ENCODE data around the gene NAV2.
"Not testable (repeated sequence)": the region's sequence is repeated elsewhere in the genome, so short reads cannot be mapped to it uniquely, and the experiment has no call there.

Gene NAV2

DNA sequence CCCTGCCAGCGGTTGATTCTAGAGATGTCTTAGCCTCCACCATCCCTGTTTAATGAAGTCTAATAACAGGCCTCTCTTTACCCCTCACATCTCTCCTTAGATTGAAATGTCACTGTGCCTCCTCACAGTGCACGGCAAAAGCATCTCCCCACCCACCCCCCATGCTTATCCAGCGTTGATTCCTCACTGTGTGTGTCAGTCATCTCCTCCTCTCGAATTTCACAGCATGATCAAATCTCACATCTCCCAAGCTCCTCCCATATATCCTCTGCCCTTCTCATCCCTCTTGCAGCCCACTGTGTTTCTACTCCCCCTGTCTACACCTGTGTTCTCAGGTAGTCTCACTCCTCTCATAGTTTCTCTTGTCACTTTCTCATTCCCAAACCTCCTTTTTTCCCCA is 363.0 kb downstream of the NAV2 start:
- DNase-seq: no peak

DNA sequence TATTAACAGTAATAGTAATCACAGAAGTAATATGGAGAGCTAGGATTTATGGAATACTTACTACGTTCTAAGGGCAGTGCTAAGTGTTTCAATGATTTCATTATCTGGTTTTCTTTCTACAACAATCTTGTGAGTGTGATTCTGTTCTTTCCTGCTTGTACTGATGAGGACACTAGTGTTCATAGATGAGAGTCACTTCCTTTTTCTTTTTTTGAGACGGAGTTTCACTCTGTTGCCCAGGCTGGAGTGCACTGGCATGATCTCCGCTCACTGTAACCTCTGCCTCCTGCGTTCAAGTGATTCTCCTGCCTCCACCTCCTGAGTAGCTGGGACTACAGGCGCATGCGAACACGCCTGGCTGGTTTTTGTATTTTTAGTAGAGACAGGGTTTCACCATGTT is 366.2 kb downstream of the NAV2 start:
- no peak for DNase-seq

DNA sequence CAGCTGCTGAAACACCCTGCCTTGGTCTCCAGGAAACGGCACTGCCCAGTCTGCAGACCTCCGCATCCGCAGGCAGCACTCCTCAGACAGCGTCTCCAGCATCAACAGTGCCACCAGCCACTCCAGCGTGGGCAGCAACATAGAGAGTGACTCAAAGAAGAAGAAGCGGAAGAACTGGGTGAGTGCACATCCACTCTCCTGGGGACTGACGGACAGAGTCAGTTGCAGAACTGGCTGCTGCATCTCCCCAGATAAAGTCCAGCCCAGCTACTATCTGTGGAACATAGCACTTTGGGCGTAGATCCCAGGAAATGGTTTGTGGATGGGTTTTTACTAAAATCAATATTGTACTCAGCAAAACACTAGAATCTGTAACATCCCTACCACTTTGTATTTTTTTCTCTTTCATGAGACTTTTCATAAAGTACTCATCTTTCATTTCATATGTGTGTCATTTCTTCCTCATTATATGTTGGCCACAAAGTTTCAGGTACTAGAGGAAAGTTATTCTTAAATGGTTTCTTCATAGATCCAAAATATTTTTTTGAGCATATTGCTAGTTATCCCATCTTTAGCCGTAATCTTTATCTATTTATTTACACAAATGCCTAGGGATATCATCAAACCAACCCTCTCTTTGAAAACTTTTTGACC is 367.5 kb downstream of the NAV2 start:
- DNase-seq: no peak

DNA sequence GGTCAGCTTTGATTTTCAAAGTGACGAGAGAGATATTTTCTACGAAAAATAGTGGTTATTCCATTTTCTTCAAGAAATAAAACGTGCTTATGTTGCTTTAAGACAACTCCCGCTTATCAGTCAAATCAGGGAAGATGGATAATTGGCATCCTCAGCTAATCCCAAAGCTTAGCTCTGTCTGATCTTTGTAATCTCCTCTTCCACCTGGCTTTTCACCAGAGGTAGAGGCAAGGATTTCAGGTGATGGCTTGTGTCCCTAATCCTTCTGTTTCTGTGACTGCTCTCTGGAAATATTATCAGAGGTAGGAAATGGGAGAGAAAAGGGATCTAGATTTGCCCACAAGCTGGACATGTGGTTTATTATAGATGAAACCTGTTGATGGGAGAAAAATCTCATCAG is 368.7 kb downstream of the NAV2 start:
- DNase-seq: no peak

- DNase-seq: not testable (repeated sequence)
Observed at GRCh38 chr11:20083877-20084276, 371.2 kb downstream of the NAV2 start.

DNA sequence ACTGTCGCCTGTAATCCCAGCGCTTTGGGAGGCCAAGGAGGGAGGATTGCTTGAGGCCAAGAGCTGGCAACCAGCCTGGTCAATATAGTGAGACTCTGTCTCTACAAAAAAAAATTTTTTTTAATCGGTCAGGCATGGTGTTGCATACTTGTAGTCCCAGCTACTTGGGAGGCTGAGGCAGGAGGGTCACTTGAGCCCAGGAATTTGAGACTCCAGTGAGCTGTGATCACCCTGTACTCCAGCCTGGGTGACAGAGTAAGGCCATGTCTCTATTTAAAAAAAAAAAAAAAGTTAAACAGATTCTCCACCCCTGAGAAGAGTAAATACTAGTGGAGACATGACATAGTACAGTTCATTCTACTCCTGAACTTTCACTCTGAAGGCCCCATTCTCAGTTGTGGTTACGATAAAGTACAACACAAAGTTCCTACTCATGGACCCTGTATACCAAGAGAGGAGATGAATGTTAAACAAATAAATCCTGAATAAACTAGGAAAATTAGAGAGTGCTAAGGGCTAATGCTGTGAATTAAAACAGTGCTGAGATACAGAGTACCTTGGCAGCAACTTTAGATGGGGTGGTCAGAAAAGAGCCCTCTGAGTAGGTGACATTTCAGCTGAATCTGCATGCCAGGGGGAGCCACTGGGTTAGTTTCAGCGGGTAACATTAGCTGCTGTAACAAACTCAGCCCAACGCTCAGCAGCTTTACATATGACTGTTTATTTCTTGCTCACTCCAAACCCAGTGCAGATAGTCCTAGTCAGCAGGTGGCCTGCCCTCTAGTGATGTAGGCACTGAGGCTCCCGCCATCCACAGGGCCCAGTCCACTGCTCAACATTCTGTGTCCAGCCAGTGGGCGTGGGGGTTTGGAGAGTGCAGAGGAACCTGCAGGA is 372.5 kb downstream of the NAV2 start:
- DNase-seq: no peak

- DNase-seq: no peak
Observed at GRCh38 chr11:20085918-20086317, 373.3 kb downstream of the NAV2 start.

GRCh38 chr11:20087118-20087521 is 374.5 kb downstream of the NAV2 start:
- no peak for DNase-seq

GRCh38 chr11:20088397-20089225 is 376.0 kb downstream of the NAV2 start:
- DNase-seq: no peak

- DNase-seq: no peak
Observed at GRCh38 chr11:20089367-20089766, 376.7 kb downstream of the NAV2 start.

DNA sequence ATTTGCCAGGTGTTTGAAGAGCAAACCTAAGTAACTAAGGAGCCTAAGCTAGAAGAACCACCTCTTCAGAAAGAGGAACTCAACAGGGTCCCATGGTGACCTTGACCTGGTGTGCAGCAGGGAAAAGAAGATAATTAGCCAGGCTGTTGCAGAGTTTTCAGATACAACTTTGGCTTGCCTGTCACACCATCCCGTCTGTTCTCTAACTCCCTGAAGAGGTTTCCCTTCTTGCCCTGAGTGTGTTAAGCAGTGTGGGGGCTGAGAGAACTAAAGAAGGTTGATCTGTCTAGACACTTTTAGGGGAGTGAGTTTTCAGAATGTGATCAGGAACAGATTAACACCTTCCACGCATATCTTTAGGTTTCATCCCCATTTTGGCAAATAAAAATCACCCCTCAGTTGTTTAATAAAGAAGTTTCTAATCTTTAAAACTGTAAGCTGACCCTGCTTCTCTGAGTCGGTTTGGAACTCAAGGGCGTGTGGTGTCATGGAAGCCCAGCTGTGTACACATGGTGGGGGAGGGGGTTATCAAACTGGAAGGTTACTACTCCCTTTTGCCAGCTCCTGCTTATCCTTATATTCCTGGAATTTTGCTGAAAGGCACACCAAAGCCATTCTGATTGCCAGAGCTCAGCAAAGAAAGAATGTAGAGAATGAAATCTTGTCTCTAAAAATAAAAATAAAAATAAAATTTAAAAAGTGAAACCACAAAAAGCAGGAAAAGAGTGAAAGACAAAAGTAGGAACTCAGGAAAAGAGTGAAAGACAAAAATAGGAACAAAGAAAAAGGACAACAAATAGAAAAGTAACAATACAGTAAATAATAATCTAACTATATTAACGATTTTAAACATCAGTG is 377.4 kb downstream of the NAV2 start:
- DNase-seq: no peak

- DNase-seq: no peak
Observed at GRCh38 chr11:20090654-20091374, 378.2 kb downstream of the NAV2 start.

DNA sequence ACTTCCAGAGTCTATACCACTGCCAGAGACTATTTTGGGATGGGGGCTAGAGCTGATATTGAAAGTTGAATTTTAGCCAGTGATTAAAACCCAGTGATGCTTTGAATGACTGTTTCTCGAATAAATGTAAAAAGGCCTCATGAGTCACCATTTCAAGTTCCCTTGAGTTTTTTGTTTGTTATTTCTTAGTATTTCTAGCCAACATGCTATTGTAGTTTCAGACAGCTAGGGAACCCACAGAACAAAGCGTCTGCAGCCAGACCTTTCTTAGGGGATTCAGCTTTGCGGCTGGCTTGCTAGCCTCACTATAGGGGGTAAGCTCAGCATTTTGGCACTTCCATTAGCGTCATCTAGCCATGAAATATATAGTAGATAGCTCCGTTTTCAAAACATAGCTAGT is 381.1 kb downstream of the NAV2 start:
- no peak for DNase-seq

DNA sequence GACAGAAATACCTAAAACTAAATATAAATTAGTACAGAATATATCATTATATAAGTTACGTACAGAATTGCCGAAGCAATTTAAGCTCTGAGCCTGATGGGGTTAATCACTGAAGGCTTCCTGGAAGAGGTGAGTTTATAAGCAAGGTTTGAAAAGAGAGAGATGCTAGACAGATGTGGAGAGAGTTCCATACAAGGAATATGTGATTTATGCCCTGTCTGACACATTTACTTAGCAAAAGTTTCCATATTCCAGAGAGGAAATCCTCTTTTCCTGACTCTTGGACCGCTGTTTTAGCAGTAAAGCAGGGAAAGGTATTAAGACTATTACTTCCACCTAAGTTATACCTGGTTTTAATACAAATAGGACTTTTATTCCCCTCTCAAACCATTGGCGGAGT is 382.6 kb downstream of the NAV2 start:
- DNase-seq: no peak

- DNase-seq: no peak
Observed at GRCh38 chr11:20097319-20098221, 384.9 kb downstream of the NAV2 start.

DNA sequence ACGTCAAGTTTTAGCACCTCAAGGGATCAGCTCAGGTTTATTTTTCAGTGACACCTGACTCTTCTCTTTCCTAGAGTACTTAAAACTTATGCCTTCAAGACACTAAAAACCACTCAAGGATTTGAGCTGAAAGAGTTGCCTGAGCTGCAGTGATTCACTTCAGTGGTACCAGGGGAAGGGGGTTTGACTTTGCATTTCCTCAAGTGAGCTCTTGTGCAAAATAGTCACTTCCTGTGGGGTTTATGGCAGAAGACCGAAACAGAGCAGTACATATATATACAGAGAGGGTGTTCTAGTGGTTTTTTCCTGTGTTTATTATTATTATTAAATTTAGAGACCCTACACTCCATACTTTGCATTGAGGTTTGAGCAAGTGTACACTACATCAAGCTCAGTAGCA is 386.9 kb downstream of the NAV2 start:
- DNase-seq: no peak

- no peak for DNase-seq
Observed at GRCh38 chr11:20102397-20102796, 389.8 kb downstream of the NAV2 start.

DNA sequence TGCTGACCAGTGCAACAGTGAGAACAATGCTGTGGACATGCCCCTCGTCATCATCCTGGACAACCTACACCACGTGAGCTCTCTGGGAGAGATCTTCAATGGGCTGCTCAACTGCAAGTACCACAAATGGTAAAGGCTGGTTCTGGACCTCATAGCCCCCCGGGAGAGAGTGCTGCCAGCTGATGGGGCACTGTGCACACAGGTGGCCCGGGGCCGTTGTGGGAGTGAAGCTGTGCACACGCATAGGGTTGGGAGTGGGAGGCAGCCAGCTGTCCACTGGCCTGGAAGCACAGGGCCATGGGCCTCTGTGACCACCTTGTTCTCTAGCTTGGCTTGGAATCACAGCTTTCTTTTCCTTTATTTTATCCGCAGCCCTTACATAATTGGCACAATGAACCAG is 390.6 kb downstream of the NAV2 start:
- no peak for DNase-seq

- DNase-seq: no peak
Observed at GRCh38 chr11:20105427-20105826, 392.8 kb downstream of the NAV2 start.

DNA sequence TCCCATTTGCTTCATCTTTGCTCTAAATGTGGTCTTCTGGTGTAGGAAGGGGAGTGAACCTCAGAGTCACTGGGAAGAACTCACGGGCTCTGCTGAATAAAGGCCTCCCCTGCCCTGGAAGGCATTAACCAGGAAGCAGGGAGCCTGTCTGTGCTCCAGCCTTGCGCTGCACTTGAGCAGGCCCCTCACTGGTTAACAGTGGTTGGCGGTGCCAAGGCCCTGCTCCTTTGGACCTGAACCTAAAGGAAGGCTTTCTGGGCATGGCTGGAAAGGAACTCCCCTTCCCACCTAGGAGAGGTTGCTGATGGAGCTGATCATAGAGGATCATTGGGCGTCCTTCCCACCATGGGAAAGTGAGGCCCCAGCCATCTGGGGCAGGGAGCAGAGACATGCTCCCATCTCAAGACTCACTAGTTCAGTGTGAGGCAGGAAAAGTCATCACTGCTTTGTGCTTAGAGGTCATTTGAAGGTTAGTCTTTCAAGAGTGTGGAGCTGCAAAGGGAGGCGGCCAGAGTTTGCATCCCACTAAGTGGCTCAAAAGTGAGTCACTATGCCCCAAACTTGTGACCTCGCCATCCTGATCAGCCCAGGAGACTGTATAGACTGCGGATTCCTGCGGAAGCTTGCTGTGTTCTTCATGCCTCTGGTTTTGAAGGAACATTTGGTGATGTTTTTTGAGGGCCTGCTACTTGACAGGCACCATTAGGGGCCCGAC is 397.3 kb downstream of the NAV2 start:
- no peak for DNase-seq
